GM18870 (cell line): ENCODE measurements around the gene LSP1.
"Not testable (repeated sequence)": the region's sequence is repeated elsewhere in the genome, so short reads cannot be mapped to it uniquely, and the experiment has no call there.

ENCODE experiments used
- ATAC-seq: cut with Tn5 transposase; IDR thresholded peaks from one replicate; pipeline ENCODE4 v1.9.1; 2021; ENCODE audit warnings: moderate library complexity; ENCODE audit not compliant: unreplicated experiment

LSP1 gene

DNA sequence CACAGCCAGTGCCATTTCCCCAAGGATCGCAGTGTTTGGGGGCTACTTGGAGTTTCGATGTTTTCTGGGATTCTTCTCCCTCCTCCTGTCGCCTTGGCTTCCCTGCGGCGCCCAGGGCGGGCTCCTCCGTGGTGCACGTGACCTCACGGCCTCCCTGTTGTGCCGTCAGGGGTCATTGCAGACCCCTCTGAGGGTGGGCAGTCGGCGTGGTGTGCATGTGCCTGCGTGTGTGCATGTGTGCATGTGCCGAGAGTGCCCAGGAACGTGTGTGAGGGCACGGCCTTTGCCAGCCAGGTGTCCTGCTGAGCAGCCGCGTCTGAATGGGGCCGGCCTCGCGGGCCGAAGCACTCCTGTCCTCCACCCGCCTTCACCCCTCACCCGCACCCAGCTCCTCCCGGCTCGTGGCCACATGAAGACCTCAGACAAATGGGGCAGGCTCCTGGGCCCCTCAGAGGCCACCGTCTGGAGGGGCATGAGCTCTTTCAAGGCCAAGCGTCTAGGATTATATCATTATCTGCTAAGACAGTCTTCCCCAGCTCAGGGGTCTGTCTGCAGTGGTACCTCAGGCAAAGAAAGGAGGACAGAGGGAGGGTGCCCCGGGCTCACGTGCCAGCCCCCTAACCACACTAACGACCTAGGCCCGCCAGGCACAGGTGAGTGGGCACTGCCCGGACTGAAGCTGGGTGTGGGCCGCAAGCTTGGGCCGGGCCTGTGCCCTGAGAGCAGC is 84.9 kb downstream of the LSP1 start:
- ATAC-seq: no peak

GRCh38 chr11:1938343-1939005 is 85.6 kb downstream of the LSP1 start:
- no peak for ATAC-seq

DNA sequence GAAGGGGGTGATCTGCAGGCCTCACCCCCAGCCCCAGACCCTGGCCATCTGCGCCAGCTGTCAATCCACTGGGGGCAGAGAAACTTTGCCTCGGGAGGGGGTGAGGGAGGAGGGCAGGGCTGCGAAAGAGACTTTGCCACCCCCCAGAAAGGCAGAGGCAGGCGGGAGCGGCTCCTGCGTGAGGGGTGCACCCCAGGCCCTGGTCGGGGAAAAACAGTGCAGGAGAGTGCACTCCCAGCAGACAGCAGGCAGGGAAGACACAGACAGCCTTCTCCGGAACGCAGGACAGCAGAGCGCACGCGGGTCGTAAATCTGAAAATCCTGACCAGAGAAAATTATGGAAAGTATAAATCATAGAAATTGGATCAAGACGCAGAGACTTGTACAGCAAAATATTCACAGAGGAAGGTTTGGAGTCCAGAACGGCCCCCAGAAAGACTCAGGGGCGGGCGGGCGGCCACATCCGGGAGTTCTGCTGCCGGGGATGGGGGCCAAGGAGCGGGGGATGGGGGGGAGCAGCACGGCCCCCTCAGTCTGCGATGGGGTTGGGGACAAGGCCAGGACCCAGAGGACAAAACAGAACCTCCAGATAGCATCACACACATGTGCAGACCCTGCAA is 86.2 kb downstream of the LSP1 start:
- no peak for ATAC-seq

- ATAC-seq: not testable (repeated sequence)
Observed at GRCh38 chr11:1939788-1940187, 86.9 kb downstream of the LSP1 start.
